Left lung (tissue), 10 donors: ENCODE measurements around the gene PUM1. TPM values are rescaled to one million over a fixed set of nuclear protein-coding genes. Genes with fewer than 3 reads are reported as not detected.

Experiments
- ATAC-seq: fragments of 200-7000 bp; cut with Tn5 transposase; one replicate; pipeline ENCODE4 v1.9.1; 2020; ENCODE audit warnings: moderate library complexity
- DNase-seq, 4 donors: peaks; one replicate each; pipeline ENCODE4 v3.0.0-alpha.2; 2013 to 2020
- H3K27ac ChIP-seq, 2 donors: fragments of 200-600 bp; sonication (generic) in 1 of 2; one replicate each; pipeline versions ENCODE4 v1.5.0 to v1.8.0; 2020 to 2021
- H3K27me3 ChIP-seq, 2 donors: fragments of 200-600 bp; sonication (generic) in 1 of 2; one replicate each; pipeline versions ENCODE4 v1.5.0 to v1.8.0; 2020 to 2021
- H3K36me3 ChIP-seq, 2 donors: fragments of 200-600 bp; sonication (generic) in 1 of 2; one replicate each; pipeline versions ENCODE4 v1.5.0 to v1.8.0; 2020 to 2021
- H3K4me1 ChIP-seq, 2 donors: fragments of 200-600 bp; one replicate each; pipeline ENCODE4 v1.8.0; 2021
- H3K4me3 ChIP-seq, 2 donors: fragments of 200-600 bp; sonication (generic) in 1 of 2; one replicate each; pipeline versions ENCODE4 v1.5.0 to v1.8.0; 2020 to 2021; ENCODE audit warnings: mild to moderate bottlenecking in 1 of 2
- H3K9me3 ChIP-seq, 2 donors: fragments of 200-600 bp; sonication (generic) in 1 of 2; one replicate each; pipeline versions ENCODE4 v1.5.0 to v1.8.0; 2020 to 2021
- intact Hi-C, 2 donors: fragments of 100-400 bp; cut with DNase I; formaldehyde crosslinking; loops; one replicate each; pipeline versions ENCODE4 v1.11.2 to v1.14.2; 2022
- polyA plus RNA-seq, 6 donors: library from polyadenylated mRNA; unstranded; fragments of 120-200 nt; gene quantifications; one replicate each; pipeline ENCODE4 v1.2.1, GENCODE V29; 2013; ENCODE audit not compliant: insufficient read length in 6 of 6
- total RNA-seq, 2 donors: library from RNA; stranded (reverse); fragmentation: NEBNext Ultra II Directional; extraction: Animal tissue kit (Norgen Biotek cat#: 25700); gene quantifications; one replicate each; pipeline ENCODE4 v1.2.1, GENCODE V29; 2021
- TF ChIP-seq, protein P1 (sequence below), 2 donors: fragments of 200-600 bp; sonication (generic) in 1 of 2; IDR thresholded peaks; one replicate each; pipeline versions ENCODE4 v1.5.0 to v1.8.0; 2021; ENCODE audit warnings: antibody characterized with exemption in 2 of 2
- donor health status: DM: no; HTN: yes; CAD: no.
- donor health status: DM: no; HTN: no; CAD: no.

The PUM1 gene
- total and polyA plus RNA-seq, 8 donors, result 96.7 to 125 (median 108) TPM

DNA sequence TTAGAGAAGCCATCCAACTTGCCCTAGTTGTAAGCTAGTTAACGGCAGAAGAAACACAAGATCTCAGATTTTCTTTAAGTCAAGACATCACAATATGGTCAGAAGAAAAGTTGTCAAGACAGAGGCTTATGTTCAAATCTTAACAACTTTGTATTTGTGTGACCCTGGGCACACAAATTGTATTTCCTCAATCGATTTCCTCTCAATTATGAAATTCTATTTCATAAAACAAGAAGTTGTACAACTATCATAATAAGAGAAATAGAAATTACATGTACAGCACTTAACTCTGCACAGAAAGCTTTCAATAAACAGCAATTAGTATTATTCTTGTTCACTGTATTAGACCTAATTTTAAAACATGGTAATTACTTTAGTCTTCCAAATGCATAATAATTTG, 94.0 kb downstream of the PUM1 start:
- no peaks in the 10 kb centered on the region for H3K9me3 ChIP-seq
- intact Hi-C loops, result no loop called here
- H3K27ac ChIP-seq, result peak overlapping the region in 1 of 2 donors; percentile 59
- TF ChIP-seq, protein P1, sequence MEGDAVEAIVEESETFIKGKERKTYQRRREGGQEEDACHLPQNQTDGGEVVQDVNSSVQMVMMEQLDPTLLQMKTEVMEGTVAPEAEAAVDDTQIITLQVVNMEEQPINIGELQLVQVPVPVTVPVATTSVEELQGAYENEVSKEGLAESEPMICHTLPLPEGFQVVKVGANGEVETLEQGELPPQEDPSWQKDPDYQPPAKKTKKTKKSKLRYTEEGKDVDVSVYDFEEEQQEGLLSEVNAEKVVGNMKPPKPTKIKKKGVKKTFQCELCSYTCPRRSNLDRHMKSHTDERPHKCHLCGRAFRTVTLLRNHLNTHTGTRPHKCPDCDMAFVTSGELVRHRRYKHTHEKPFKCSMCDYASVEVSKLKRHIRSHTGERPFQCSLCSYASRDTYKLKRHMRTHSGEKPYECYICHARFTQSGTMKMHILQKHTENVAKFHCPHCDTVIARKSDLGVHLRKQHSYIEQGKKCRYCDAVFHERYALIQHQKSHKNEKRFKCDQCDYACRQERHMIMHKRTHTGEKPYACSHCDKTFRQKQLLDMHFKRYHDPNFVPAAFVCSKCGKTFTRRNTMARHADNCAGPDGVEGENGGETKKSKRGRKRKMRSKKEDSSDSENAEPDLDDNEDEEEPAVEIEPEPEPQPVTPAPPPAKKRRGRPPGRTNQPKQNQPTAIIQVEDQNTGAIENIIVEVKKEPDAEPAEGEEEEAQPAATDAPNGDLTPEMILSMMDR (IDR thresholded peaks at IDR 0.05), result no peak
- H3K4me3 ChIP-seq, result no peak overlapping the region
- H3K4me1 ChIP-seq, result peaks cover 12 to 35% of the 10 kb centered on the region in 2 donors
- ATAC-seq (no peak), DNase-seq (no peak)
- no peaks in the 10 kb centered on the region for H3K27me3 ChIP-seq
- peaks cover 0 to 42% of the 10 kb centered on the region in 2 donors for H3K36me3 ChIP-seq

GRCh38 chr1:30969903-30970302, 95.6 kb downstream of the PUM1 start:
- intact Hi-C loops, result no loop called here
- Histone ChIP-seq H3K4me1 (peaks cover 6 to 21% of the 10 kb centered on the region in 2 donors), H3K36me3 (peaks cover 0 to 58% of the 10 kb centered on the region in 2 donors), H3K27me3 (no peaks in the 10 kb centered on the region), H3K4me3 (no peak overlapping the region), H3K9me3 (no peaks in the 10 kb centered on the region), H3K27ac (no peak overlapping the region)
- ATAC-seq (no peak), DNase-seq (no peak)
- TF ChIP-seq, protein P1 (IDR thresholded peaks at IDR 0.05), result no peak

DNA sequence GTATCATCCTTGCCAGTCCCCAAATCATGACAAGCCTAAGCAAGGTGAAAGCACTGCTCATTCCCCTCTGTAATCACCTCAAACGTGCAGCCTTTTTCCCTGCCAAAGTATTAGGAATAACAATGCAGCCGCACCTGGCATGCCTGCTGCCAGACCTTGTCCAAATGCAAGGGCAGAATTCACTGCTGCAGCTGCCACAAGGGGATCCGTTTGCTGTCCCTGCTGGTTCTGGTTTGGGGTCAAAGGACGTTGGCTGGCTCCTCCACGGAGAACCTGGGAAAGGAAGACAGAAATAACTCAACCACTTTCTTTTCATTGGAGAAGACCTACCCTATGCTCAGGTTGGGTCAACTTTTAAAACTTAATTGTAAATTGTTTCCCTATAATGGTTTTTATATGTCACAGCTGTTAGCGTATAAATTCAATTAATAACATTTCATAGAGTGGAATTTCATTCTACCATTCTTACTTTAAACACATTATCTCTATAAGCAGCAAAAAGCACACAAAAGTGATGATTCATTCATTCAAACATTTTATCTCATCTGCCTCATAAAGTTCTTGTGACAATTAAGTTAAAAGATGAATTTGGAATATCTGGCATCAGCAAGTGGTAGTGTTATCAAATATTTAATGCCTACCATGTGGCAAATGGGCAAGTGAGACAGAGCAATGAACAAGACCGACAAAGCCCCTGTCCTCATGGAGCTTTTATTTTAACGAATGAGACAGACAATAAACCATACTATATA, 97.1 kb downstream of the PUM1 start:
- Histone ChIP-seq H3K9me3 (no peaks in the 10 kb centered on the region), H3K27ac (no peak overlapping the region), H3K27me3 (no peaks in the 10 kb centered on the region), H3K36me3 (peaks cover 0 to 61% of the 10 kb centered on the region in 2 donors), H3K4me3 (no peak overlapping the region), H3K4me1 (peaks cover 6 to 23% of the 10 kb centered on the region in 2 donors)
- ATAC-seq (no peak), DNase-seq (no peak)
- intact Hi-C loops, result no loop called here
- TF ChIP-seq, protein P1 (IDR thresholded peaks at IDR 0.05), result no peak

DNA sequence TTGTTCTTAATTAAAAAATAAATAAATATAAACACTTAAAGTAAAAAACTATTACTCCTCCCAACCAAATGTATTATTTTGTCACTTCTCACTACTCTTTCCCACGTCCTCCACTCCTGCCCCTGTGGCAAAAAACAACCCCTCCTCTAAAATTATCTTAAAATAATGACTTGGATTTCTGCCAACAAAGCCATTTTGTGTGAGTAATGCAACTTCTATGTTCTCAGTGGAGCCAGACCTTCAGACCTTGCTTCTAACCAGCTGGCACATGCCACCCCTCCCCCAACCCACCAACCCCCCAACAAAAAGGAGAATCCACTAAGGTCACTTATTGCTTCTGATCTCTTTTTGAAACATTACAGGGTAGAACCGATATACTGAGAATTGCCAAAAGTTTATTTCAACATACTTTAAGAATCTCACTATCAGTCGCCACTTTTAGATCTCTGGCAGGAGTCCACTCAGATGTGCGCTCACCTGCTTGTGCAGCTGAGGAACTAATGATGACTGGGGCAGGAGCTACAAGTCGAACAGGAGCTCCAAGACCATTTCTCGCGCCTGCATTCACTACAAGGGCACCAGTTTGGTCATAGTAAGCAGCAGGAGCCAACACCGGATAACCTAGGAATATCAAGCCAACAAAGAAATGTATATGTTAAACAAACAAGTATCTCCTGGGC, 98.7 kb downstream of the PUM1 start:
- ATAC-seq (no peak), DNase-seq (peak in 1 of 4 donors; percentile 33)
- H3K4me3 ChIP-seq, result no peak overlapping the region
- H3K27ac ChIP-seq, result no peak overlapping the region
- TF ChIP-seq, protein P1 (IDR thresholded peaks at IDR 0.05), result no peak
- no peaks in the 10 kb centered on the region for H3K9me3 ChIP-seq
- H3K4me1 ChIP-seq, result peaks cover 6 to 26% of the 10 kb centered on the region in 2 donors
- no peaks in the 10 kb centered on the region for H3K27me3 ChIP-seq
- H3K36me3 ChIP-seq, result peaks cover 0 to 73% of the 10 kb centered on the region in 2 donors
- intact Hi-C loops, result no loop called here

- H3K4me3 ChIP-seq, result no peak overlapping the region
- no peaks in the 10 kb centered on the region for H3K27me3 ChIP-seq
- intact Hi-C loops, result no loop called here
- TF ChIP-seq, protein P1 (IDR thresholded peaks at IDR 0.05), result no peak
- peaks cover 6 to 18% of the 10 kb centered on the region in 2 donors for H3K4me1 ChIP-seq
- DNase-seq, result no peak
- no peak for ATAC-seq
- H3K27ac ChIP-seq, result no peak overlapping the region
- peaks cover 0 to 79% of the 10 kb centered on the region in 2 donors for H3K36me3 ChIP-seq
- no peaks in the 10 kb centered on the region for H3K9me3 ChIP-seq
Measured at GRCh38 chr1:30965924-30966599, 99.5 kb downstream of the PUM1 start.
